A673 (cell line): ENCODE results near the gene RRP7A. TPM values are rescaled to one million over a fixed set of nuclear protein-coding genes. Genes with fewer than 3 reads are reported as not detected.

ENCODE experiments used
- BruUV-seq: library from RNA; stranded (reverse); fragments of 400-500 nt; replicated peaks from 2 replicates; lab custom pipeline; 2021; lab: Mats Ljungman, UMichigan
- CTCF ChIA-PET: fragments of 300-600 bp; sonication (Branson Sonifier 250); formaldehyde crosslinking; loops from one replicate; lab custom pipeline; 2022; ENCODE audit warnings: antibody characterized with exemption; lab: Charles Lee
- POLR2A ChIA-PET: fragments of 300-600 bp; sonication (Branson Sonifier 250); formaldehyde crosslinking; loops from one replicate; lab custom pipeline; 2022; ENCODE audit warnings: antibody characterized with exemption; ENCODE audit not compliant: low non-redundant PET; lab: Charles Lee
- DNase-seq: peaks from one replicate; pipeline ENCODE4 v3.0.0-alpha.2; 2015; ENCODE audit warnings: low spot score
- H3K27ac ChIP-seq: fragments of 200-600 bp; sonication (generic); 2 replicates; pipeline ENCODE4 v1.5.1; 2016; ENCODE audit warnings: mixed run types, low read depth, mild to moderate bottlenecking, mixed read lengths, antibody characterized with exemption, low read length; ENCODE audit not compliant: poor library complexity, severe bottlenecking
- H3K27me3 ChIP-seq: fragments of 200-600 bp; sonication (generic); replicated peaks from 2 replicates; pipeline ENCODE4 v1.6.1; 2017; ENCODE audit warnings: mixed run types, low read depth, mild to moderate bottlenecking, mixed read lengths, antibody characterized with exemption, low read length; ENCODE audit not compliant: insufficient read depth, poor library complexity
- H3K36me3 ChIP-seq: fragments of 200-600 bp; sonication (generic); 2 replicates; pipeline ENCODE4 v1.6.1; 2016; ENCODE audit warnings: mixed run types, mild to moderate bottlenecking, mixed read lengths, antibody characterized with exemption, low read length; ENCODE audit not compliant: insufficient read depth, poor library complexity, severe bottlenecking
- H3K4me1 ChIP-seq: fragments of 200-600 bp; sonication (generic); 2 replicates; pipeline ENCODE4 v1.6.1; 2017; ENCODE audit warnings: mixed run types, mild to moderate bottlenecking, mixed read lengths, antibody characterized with exemption, low read length; ENCODE audit not compliant: insufficient read depth, poor library complexity, severe bottlenecking
- H3K4me3 ChIP-seq: fragments of 200-600 bp; sonication (generic); 2 replicates; pipeline ENCODE4 v1.5.1; 2016; ENCODE audit warnings: low read depth, mixed run types, mild to moderate bottlenecking, mixed read lengths, low read length; ENCODE audit not compliant: poor library complexity, severe bottlenecking
- H3K9me3 ChIP-seq: fragments of 200-600 bp; sonication (generic); 2 replicates; pipeline ENCODE4 v1.6.1; 2016; ENCODE audit warnings: mixed run types, low read depth, mild to moderate bottlenecking, mixed read lengths, antibody characterized with exemption, low read length; ENCODE audit not compliant: poor library complexity, severe bottlenecking
- EZH2 ChIP-seq: fragments of 200-600 bp; sonication (generic); IDR thresholded peaks from 2 replicates; pipeline ENCODE4 v1.6.1; 2017; ENCODE audit warnings: borderline replicate concordance, low read depth, mild to moderate bottlenecking, mixed read lengths, antibody characterized with exemption, low read length; ENCODE audit not compliant: poor library complexity, severe bottlenecking
- intact Hi-C: fragments of 100-400 bp; cut with micrococcal nuclease; formaldehyde crosslinking; loops from one replicate; pipeline ENCODE4 v1.10.0; 2022; ENCODE audit not compliant: unreplicated experiment
- total RNA-seq: library from RNA; stranded (reverse); gene quantifications from 2 replicates; pipeline ENCODE4 v1.2.3, GENCODE V29; 2021
- TF ChIP-seq, protein P1 (sequence below): fragments of 300-800, 200-600 bp; sonication (generic); conservative IDR thresholded peaks from 2 replicates; pipeline ENCODE4 v1.5.1; 2017; ENCODE audit warnings: low read depth, mild to moderate bottlenecking, antibody characterized with exemption, low read length, moderate library complexity, mixed read lengths

Gene RRP7A
- total RNA-seq, 1 experiment from 2014 or later: 68.5 TPM

DNA sequence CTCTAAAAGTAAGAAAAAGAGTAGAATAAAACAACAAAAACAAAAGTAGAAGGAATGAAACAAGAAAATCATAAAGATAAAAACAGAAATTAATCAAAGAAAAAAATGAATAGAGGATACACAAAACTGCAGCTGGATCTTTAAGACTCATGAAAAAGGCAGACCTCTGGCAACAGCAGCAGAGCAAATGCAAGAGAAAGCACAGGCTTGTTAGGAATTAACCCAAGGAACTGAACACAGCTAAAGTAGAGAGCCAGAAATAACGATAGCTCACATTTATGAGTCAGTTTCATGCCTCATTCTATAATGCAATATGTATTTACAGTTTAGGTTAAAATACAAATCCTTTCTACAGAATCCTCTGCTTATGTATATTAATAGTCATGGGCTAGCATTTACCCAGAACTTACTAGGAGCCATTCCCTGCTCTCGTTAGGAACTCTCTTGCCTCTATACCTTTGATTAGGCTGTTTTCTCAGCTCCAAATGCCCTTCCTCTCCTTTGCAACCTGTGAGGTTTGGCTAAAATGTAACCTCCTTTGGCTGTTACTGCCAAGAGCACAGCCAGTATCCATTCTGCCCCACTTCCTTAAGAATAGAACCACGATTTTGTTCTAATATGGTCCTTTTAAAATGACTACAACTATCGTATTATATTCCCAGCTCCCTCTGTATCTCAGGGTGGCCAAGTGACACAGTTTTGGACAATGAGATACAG, 49.1 kb downstream of the RRP7A start:
- BruUV-seq: no TSS peak
- CTCF ChIA-PET: interaction anchor here (0.6 kb wide), 1 partner anchor 19 kb away, joined by 8 read pairs; no protein-coding TSS in a partner anchor
- DNase-seq: no peak

DNA sequence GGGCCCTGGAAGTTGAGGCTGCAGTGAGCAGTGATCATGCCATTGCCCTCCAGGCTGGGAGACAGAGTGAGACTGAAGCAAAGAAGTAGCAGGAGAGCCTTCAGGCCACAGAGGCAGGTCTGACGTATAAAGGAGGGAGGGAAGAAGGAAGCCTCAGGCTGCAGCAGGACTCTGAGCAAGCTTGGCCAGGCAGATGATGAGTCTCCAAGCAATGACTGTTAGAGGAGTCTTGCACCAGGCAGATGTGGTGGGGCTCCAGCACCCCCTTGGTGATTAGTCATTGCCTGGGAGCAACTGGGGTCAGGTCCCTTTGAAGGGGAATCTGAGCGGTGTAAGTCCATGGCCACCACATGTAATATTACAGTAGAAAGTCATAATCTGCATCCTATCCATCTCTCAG, 50.8 kb downstream of the RRP7A start:
- no TSS peak for BruUV-seq
- DNase-seq: no peak
- CTCF ChIA-PET: no interaction called here
- intact Hi-C loops: no loop called here
- no peak for TF ChIP-seq EZH2
- TF ChIP-seq, protein P1, sequence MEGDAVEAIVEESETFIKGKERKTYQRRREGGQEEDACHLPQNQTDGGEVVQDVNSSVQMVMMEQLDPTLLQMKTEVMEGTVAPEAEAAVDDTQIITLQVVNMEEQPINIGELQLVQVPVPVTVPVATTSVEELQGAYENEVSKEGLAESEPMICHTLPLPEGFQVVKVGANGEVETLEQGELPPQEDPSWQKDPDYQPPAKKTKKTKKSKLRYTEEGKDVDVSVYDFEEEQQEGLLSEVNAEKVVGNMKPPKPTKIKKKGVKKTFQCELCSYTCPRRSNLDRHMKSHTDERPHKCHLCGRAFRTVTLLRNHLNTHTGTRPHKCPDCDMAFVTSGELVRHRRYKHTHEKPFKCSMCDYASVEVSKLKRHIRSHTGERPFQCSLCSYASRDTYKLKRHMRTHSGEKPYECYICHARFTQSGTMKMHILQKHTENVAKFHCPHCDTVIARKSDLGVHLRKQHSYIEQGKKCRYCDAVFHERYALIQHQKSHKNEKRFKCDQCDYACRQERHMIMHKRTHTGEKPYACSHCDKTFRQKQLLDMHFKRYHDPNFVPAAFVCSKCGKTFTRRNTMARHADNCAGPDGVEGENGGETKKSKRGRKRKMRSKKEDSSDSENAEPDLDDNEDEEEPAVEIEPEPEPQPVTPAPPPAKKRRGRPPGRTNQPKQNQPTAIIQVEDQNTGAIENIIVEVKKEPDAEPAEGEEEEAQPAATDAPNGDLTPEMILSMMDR: no peak
- POLR2A ChIA-PET: no interaction called here
- no peak overlapping the region for H3K27ac ChIP-seq
- H3K9me3 ChIP-seq: no peaks in the 10 kb centered on the region
- no peaks in the 10 kb centered on the region for H3K36me3 ChIP-seq
- no peaks in the 10 kb centered on the region for H3K27me3 ChIP-seq
- H3K4me1 ChIP-seq: peaks cover 3% of the 10 kb centered on the region
- no peak overlapping the region for H3K4me3 ChIP-seq

More for the DNA sequence above, 49.1 kb downstream of the RRP7A start:
- H3K4me1 ChIP-seq: peaks cover 3% of the 10 kb centered on the region
- no peak overlapping the region for H3K4me3 ChIP-seq
- H3K27ac ChIP-seq: no peak overlapping the region
- POLR2A ChIA-PET: interaction anchor here (0.6 kb wide), 1 partner anchor 1510 kb away, joined by 3 read pairs; no protein-coding TSS in a partner anchor
- no peaks in the 10 kb centered on the region for H3K27me3 ChIP-seq
- no peaks in the 10 kb centered on the region for H3K9me3 ChIP-seq
- H3K36me3 ChIP-seq: no peaks in the 10 kb centered on the region
- intact Hi-C loops: no loop called here
- TF ChIP-seq, protein P1: no peak
- no peak for TF ChIP-seq EZH2

DNA sequence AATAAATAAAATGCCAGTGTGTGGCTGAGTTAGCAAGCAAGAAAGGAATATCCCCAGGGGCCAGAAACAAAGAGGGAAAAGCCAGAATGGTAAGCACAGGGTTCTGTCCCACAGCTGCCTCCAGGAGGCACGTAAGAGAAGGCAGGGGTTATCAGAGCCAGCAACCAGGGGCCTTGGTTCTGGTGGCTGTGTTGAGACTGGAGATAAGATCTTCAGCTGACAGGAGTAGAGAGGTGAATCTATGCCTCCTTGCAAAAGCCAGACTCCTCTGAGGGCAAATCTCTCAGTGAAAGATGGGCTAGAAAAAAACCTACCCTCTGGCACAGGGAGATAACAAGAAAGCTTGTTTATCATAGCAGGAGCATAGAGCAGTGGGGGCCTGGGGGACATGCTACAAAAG, 57.6 kb downstream of the RRP7A start:
- no peak for DNase-seq
- H3K9me3 ChIP-seq: no peaks in the 10 kb centered on the region
- H3K36me3 ChIP-seq: no peaks in the 10 kb centered on the region
- no TSS peak for BruUV-seq
- intact Hi-C loops: no loop called here
- H3K27ac ChIP-seq: no peak overlapping the region
- TF ChIP-seq, protein P1: no peak
- TF ChIP-seq EZH2: no peak
- H3K27me3 ChIP-seq: no peaks in the 10 kb centered on the region
- H3K4me1 ChIP-seq: no peaks in the 10 kb centered on the region
- H3K4me3 ChIP-seq: no peak overlapping the region
- ChIA-PET CTCF (no interaction called here), POLR2A (no interaction called here)
